CD4-positive, alpha-beta memory T cell (primary cell): ENCODE results near the gene ADAMTS4. TPM values are rescaled to one million over a fixed set of nuclear protein-coding genes. Genes with fewer than 3 reads are reported as not detected.
A peak's percentile ranks its signal among the peaks of the same experiment; 100 is the strongest.

ENCODE experiments used
- CTCF ChIA-PET: fragments of 350-600 bp; sonication (Branson Sonifier 250); formaldehyde crosslinking; loops from one replicate; lab custom pipeline; 2021; ENCODE audit warnings: inconsistent platforms; ENCODE audit not compliant: partially characterized antibody; lab: Charles Lee
- POLR2A ChIA-PET: fragments of 350-600 bp; sonication (Branson Sonifier 250); formaldehyde crosslinking; loops from one replicate; lab custom pipeline; 2021; ENCODE audit not compliant: partially characterized antibody; lab: Charles Lee
- DNase-seq, 5 donors: peaks; one replicate each; pipeline versions ENCODE4 v3.0.0 to v3.0.0-alpha.2; 2020 to 2022; ENCODE audit warnings: mixed read lengths in 1 of 5
- H3K27ac ChIP-seq: one replicate; pipeline ENCODE4 v1.7.0; 2013; ENCODE audit warnings: low read depth, low read length
- H3K27me3 ChIP-seq: 2 replicates; pipeline ENCODE4 v1.7.0; 2013; ENCODE audit warnings: mild to moderate bottlenecking, low read length, moderate library complexity; ENCODE audit not compliant: insufficient read depth
- H3K36me3 ChIP-seq: 2 replicates; pipeline ENCODE4 v1.7.0; 2013; ENCODE audit warnings: mild to moderate bottlenecking, low read length, moderate library complexity; ENCODE audit not compliant: insufficient read depth
- H3K4me1 ChIP-seq: 2 replicates; pipeline ENCODE4 v1.7.0; 2013; ENCODE audit warnings: mild to moderate bottlenecking, low read length, moderate library complexity; ENCODE audit not compliant: insufficient read depth
- H3K4me3 ChIP-seq, 2 donors: one replicate each; pipeline ENCODE4 v1.7.0; 2013; ENCODE audit warnings: low read length in 2 of 2, mild to moderate bottlenecking in 1 of 2
- H3K9me3 ChIP-seq, 2 donors: one replicate each; pipeline ENCODE4 v1.7.0; 2013; ENCODE audit warnings: low read length in 2 of 2, control low read depth in 1 of 2; ENCODE audit not compliant: control insufficient read depth in 1 of 2
- H3K27ac Mint-ChIP-seq, 7 donors: one replicate each; pipeline ENCODE4 v1.8.0; 2020 to 2021; ENCODE audit warnings: mixed read lengths in 7 of 7, mild to moderate bottlenecking in 6 of 7, inconsistent platforms in 3 of 7, moderate library complexity in 3 of 7
- H3K27me3 Mint-ChIP-seq, 2 donors: one replicate each; pipeline ENCODE4 v1.8.0; 2020 to 2021; ENCODE audit warnings: mixed read lengths in 2 of 2
- H3K36me3 Mint-ChIP-seq, 2 donors: one replicate each; pipeline ENCODE4 v1.8.0; 2020 to 2021; ENCODE audit warnings: mixed read lengths in 2 of 2, inconsistent platforms in 1 of 2, mild to moderate bottlenecking in 1 of 2
- H3K4me1 Mint-ChIP-seq, 4 donors: one replicate each; pipeline ENCODE4 v1.8.0; 2020 to 2021; ENCODE audit warnings: mixed read lengths in 4 of 4, mild to moderate bottlenecking in 1 of 4
- H3K4me3 Mint-ChIP-seq, 8 donors: one replicate each; pipeline ENCODE4 v1.8.0; 2020 to 2021; ENCODE audit warnings: mixed read lengths in 8 of 8, mild to moderate bottlenecking in 7 of 8, moderate library complexity in 6 of 8, inconsistent platforms in 3 of 8
- H3K9me3 Mint-ChIP-seq, 8 donors: one replicate each; pipeline ENCODE4 v1.8.0; 2020 to 2021; ENCODE audit warnings: mixed read lengths in 8 of 8, mild to moderate bottlenecking in 5 of 8, inconsistent platforms in 3 of 8, moderate library complexity in 1 of 8
- intact Hi-C: fragments of 100-400 bp; cut with micrococcal nuclease; formaldehyde crosslinking; loops from one replicate; pipeline ENCODE4 v1.15.1; 2023
- polyA plus RNA-seq, 2 donors: library from polyadenylated mRNA; unstranded; fragments of 300-500 nt; fragmentation: Illumina TruSeq; gene quantifications; one replicate each; pipeline ENCODE4 v1.2.3, GENCODE V29; 2021
- total RNA-seq, 2 experiments: library from RNA; stranded (reverse); gene quantifications; one replicate each; pipeline ENCODE4 v1.2.3, GENCODE V29; 2021

The ADAMTS4 gene
- total and polyA plus RNA-seq, 4 experiments from 2014 or later: 0.07 to 2.4 (median 1.4) TPM; not detected in 1

DNA sequence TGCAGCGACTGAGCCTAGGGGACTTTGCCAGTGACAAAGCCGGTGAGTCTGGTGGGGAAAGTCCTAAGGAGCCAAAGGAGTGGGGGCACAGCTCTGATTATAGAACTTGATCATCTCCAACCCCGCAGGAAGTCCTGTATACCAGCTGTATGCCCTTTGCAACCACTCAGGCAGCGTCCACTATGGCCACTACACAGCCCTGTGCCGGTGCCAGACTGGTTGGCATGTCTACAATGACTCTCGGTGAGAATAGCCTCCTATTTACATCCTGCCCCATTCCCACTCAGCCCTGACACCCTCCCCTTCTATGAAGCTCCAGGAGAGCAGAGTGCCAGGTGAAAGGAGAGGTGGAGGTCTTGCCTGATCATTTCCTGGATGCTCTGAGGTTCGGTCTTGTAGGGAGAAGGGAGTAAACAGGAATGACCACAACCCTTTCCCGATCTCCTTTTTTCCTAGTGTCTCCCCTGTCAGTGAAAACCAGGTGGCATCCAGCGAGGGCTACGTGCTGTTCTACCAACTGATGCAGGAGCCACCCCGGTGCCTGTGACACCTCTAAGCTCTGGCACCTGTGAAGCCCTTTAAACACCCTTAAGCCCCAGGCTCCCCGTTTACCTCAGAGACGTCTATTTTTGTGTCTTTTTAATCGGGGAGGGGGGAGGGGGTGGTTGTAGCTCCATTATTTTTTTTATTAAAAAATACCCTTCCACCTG lies 33.8 kb downstream of the ADAMTS4 start:
- CTCF ChIA-PET: interaction anchor here (0.6 to 8.2 kb wide), 26 partner anchors 8 to 594 kb away, joined by 3 to 115 read pairs (median 8); partner anchors contain the start of genes APOA2, B4GALT3, DEDD and NDUFS2
- POLR2A ChIA-PET: interaction anchor here (0.9 to 7.3 kb wide), 26 partner anchors 8 to 225 kb away, joined by 3 to 132 read pairs (median 9); partner anchors contain the start of genes ARHGAP30, B4GALT3, DEDD and KLHDC9
- intact Hi-C loops: loop anchor here (5.0 kb wide), 1 partner anchor 118 kb away; the partner anchor contains the start of gene USF1
- peak overlapping the region; percentile 73 to 77 for H3K4me3 ChIP-seq
- H3K36me3 Mint-ChIP-seq: peaks cover 17 to 41% of the 10 kb centered on the region in 2 donors
- no peaks in the 10 kb centered on the region for H3K27me3 ChIP-seq
- H3K36me3 ChIP-seq: peaks cover 26% of the 10 kb centered on the region
- no peaks in the 10 kb centered on the region for H3K9me3 ChIP-seq
- peak overlapping the region; percentile 61 to 96 (median 94) for H3K4me3 Mint-ChIP-seq
- peak overlapping the region; percentile 96 to 100 (median 100) for H3K27ac Mint-ChIP-seq
- peaks cover 47% of the 10 kb centered on the region for H3K4me1 ChIP-seq
- no peaks in the 10 kb centered on the region for H3K27me3 Mint-ChIP-seq
- peak overlapping the region; percentile 83 for H3K27ac ChIP-seq
- H3K9me3 Mint-ChIP-seq: peaks cover 0 to 2% (median 0%) of the 10 kb centered on the region in 8 donors
- H3K4me1 Mint-ChIP-seq: peaks cover 30 to 81% (median 51%) of the 10 kb centered on the region in 4 donors
- no peak for DNase-seq

DNA sequence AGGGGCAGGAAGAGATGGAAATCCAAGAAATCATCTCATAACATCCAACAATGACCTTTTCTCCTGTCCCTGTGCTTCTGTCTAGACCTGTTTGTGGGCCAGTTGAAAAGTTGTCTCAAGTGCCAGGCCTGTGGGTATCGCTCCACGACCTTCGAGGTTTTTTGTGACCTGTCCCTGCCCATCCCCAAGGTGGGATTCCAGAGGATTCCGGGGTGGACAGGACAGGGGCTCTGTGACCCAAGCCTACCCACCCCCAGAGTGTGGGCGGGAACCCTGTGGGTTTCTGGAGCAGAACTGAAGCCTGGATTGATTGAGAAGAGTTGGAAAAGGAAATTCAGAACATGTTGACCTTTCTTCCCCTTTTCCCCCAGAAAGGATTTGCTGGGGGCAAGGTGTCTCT lies 35.1 kb downstream of the ADAMTS4 start:
- no peak overlapping the region for H3K27ac ChIP-seq
- H3K27me3 ChIP-seq: no peaks in the 10 kb centered on the region
- Mint-ChIP-seq H3K36me3 (peaks cover 14 to 40% of the 10 kb centered on the region in 2 donors), H3K4me3 (peak overlapping the region in 3 of 8 donors; percentile 18 to 55 (median 46)), H3K9me3 (peaks cover 0 to 3% (median 0%) of the 10 kb centered on the region in 8 donors), H3K4me1 (peaks cover 35 to 87% (median 57%) of the 10 kb centered on the region in 4 donors), H3K27ac (peak overlapping the region; percentile 73 to 100 (median 99)), H3K27me3 (no peaks in the 10 kb centered on the region)
- H3K4me1 ChIP-seq: peaks cover 54% of the 10 kb centered on the region
- H3K36me3 ChIP-seq: peaks cover 19% of the 10 kb centered on the region
- ChIA-PET POLR2A (interaction anchor here (1.3 to 3.8 kb wide), 2 partner anchors 10 to 18 kb away, joined by 3 to 67 read pairs; partner anchors contain the start of gene UFC1), CTCF (interaction anchor here (2.9 to 8.2 kb wide), 4 partner anchors 10 to 39 kb away, joined by 29 to 115 read pairs (median 72); partner anchors contain the start of genes NDUFS2 and UFC1)
- no peak for DNase-seq
- no peak overlapping the region for H3K4me3 ChIP-seq
- intact Hi-C loops: no loop called here
- no peaks in the 10 kb centered on the region for H3K9me3 ChIP-seq

- no peak overlapping the region for H3K27ac ChIP-seq
- Mint-ChIP-seq H3K27ac (peak overlapping the region; percentile 54 to 100 (median 91)), H3K9me3 (peaks cover 0 to 3% (median 0%) of the 10 kb centered on the region in 8 donors), H3K4me3 (peak overlapping the region in 3 of 8 donors; percentile 4 to 53 (median 33)), H3K4me1 (peaks cover 37 to 90% (median 61%) of the 10 kb centered on the region in 4 donors), H3K27me3 (no peaks in the 10 kb centered on the region), H3K36me3 (peaks cover 18 to 49% of the 10 kb centered on the region in 2 donors)
- no peak for DNase-seq
- POLR2A ChIA-PET: interaction anchor here (0.7 to 2.6 kb wide), 6 partner anchors 8 to 39 kb away, joined by 3 to 16 read pairs (median 4); partner anchors contain the start of genes B4GALT3, NDUFS2 and UFC1
- peaks cover 55% of the 10 kb centered on the region for H3K4me1 ChIP-seq
- no peak overlapping the region for H3K4me3 ChIP-seq
- H3K36me3 ChIP-seq: peaks cover 19% of the 10 kb centered on the region
- CTCF ChIA-PET: interaction anchor here (0.6 to 2.5 kb wide), 3 partner anchors 17 to 63 kb away, joined by 4 to 12 read pairs (median 4); partner anchors contain the start of gene TOMM40L
- H3K27me3 ChIP-seq: no peaks in the 10 kb centered on the region
- no peaks in the 10 kb centered on the region for H3K9me3 ChIP-seq
- intact Hi-C loops: no loop called here
Measured at GRCh38 chr1:161162806-161163205, 36.0 kb downstream of the ADAMTS4 start.

GRCh38 chr1:161162052-161162451 lies 36.8 kb downstream of the ADAMTS4 start:
- Histone ChIP-seq H3K9me3 (no peaks in the 10 kb centered on the region), H3K27ac (no peak overlapping the region), H3K36me3 (peaks cover 19% of the 10 kb centered on the region), H3K4me1 (peaks cover 47% of the 10 kb centered on the region), H3K27me3 (no peaks in the 10 kb centered on the region), H3K4me3 (no peak overlapping the region)
- Mint-ChIP-seq H3K27me3 (no peaks in the 10 kb centered on the region), H3K4me3 (peak overlapping the region in 4 of 8 donors; percentile 32 to 40 (median 37)), H3K27ac (peak overlapping the region in 5 of 7 donors; percentile 59 to 83 (median 69)), H3K4me1 (peaks cover 35 to 85% (median 60%) of the 10 kb centered on the region in 4 donors), H3K36me3 (peaks cover 26 to 56% of the 10 kb centered on the region in 2 donors), H3K9me3 (peaks cover 0 to 3% (median 0%) of the 10 kb centered on the region in 8 donors)
- DNase-seq: no peak
- CTCF ChIA-PET: interaction anchor here (1.5 to 2.5 kb wide), 2 partner anchors 30 to 64 kb away, joined by 4 to 12 read pairs; partner anchors contain the start of gene TOMM40L
- POLR2A ChIA-PET: interaction anchor here (0.7 to 2.6 kb wide), 9 partner anchors 9 to 64 kb away, joined by 3 to 16 read pairs (median 4); partner anchors contain the start of genes B4GALT3, DEDD, KLHDC9 and NDUFS2
- intact Hi-C loops: no loop called here

GRCh38 chr1:161161652-161162051 lies 37.2 kb downstream of the ADAMTS4 start:
- Mint-ChIP-seq H3K36me3 (peaks cover 27 to 59% of the 10 kb centered on the region in 2 donors), H3K27me3 (no peaks in the 10 kb centered on the region), H3K27ac (peak overlapping the region in 4 of 7 donors; percentile 59 to 83 (median 66)), H3K9me3 (peaks cover 0 to 3% (median 0%) of the 10 kb centered on the region in 8 donors), H3K4me1 (peaks cover 32 to 84% (median 56%) of the 10 kb centered on the region in 4 donors), H3K4me3 (peak overlapping the region in 6 of 8 donors; percentile 6 to 95 (median 37))
- Histone ChIP-seq H3K36me3 (peaks cover 19% of the 10 kb centered on the region), H3K27me3 (no peaks in the 10 kb centered on the region), H3K9me3 (no peaks in the 10 kb centered on the region), H3K27ac (no peak overlapping the region), H3K4me1 (peaks cover 43% of the 10 kb centered on the region), H3K4me3 (no peak overlapping the region)
- intact Hi-C loops: no loop called here
- DNase-seq: no peak
- ChIA-PET POLR2A (interaction anchor here (1.1 to 2.6 kb wide), 9 partner anchors 8 to 64 kb away, joined by 3 to 16 read pairs (median 4); partner anchors contain the start of genes B4GALT3, DEDD, KLHDC9 and NDUFS2), CTCF (interaction anchor here (1.0 to 2.5 kb wide), 3 partner anchors 30 to 64 kb away, joined by 4 to 12 read pairs (median 4); partner anchors contain the start of genes NDUFS2 and TOMM40L)

DNA sequence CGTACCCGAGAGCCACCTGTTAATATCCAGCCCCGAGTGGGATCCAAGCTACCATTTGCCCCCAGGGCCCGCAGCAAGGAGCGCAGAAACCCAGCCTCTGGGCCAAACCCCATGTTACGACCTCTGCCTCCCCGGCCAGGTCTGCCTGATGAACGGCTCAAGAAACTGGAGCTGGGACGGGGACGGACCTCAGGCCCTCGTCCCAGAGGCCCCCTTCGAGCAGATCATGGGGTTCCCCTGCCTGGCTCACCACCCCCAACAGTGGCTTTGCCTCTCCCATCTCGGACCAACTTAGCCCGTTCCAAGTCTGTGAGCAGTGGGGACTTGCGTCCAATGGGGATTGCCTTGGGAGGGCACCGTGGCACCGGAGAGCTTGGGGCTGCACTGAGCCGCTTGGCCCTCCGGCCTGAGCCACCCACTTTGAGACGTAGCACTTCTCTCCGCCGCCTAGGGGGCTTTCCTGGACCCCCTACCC lies 38.1 kb downstream of the ADAMTS4 start:
- H3K4me1 Mint-ChIP-seq: peaks cover 34 to 78% (median 54%) of the 10 kb centered on the region in 4 donors
- intact Hi-C loops: no loop called here
- H3K4me3 ChIP-seq: no peak overlapping the region
- H3K36me3 Mint-ChIP-seq: peaks cover 27 to 57% of the 10 kb centered on the region in 2 donors
- no peak for DNase-seq
- no peaks in the 10 kb centered on the region for H3K27me3 ChIP-seq
- peaks cover 0 to 3% (median 0%) of the 10 kb centered on the region in 8 donors for H3K9me3 Mint-ChIP-seq
- peaks cover 42% of the 10 kb centered on the region for H3K4me1 ChIP-seq
- ChIA-PET POLR2A (interaction anchor here (1.1 to 2.6 kb wide), 5 partner anchors 10 to 65 kb away, joined by 3 to 16 read pairs (median 3); partner anchors contain the start of genes B4GALT3, DEDD, KLHDC9 and TOMM40L), CTCF (interaction anchor here (1.0 to 2.5 kb wide), 2 partner anchors 31 to 41 kb away, joined by 4 to 12 read pairs; partner anchors contain the start of gene NDUFS2)
- H3K27ac Mint-ChIP-seq: peak overlapping the region in 6 of 7 donors; percentile 92 to 99 (median 96)
- no peaks in the 10 kb centered on the region for H3K9me3 ChIP-seq
- H3K27me3 Mint-ChIP-seq: no peaks in the 10 kb centered on the region
- H3K36me3 ChIP-seq: peaks cover 19% of the 10 kb centered on the region
- peak overlapping the region; percentile 71 to 95 (median 92) for H3K4me3 Mint-ChIP-seq
- no peak overlapping the region for H3K27ac ChIP-seq
